HL-60 (cell line): ENCODE measurements around the gene MPLKIP.
"Not testable (repeated sequence)": the region's sequence is repeated elsewhere in the genome, so short reads cannot be mapped to it uniquely, and the experiment has no call there.

Experiments used
- SPI1 ChIP-seq: IDR thresholded peaks from 2 replicates; pipeline ENCODE4 v1.6.1; 2012; ENCODE audit warnings: low read depth, mild to moderate bottlenecking, borderline replicate concordance
- TF ChIP-seq, protein P1 (sequence below): IDR thresholded peaks from one replicate; pipeline ENCODE4 v1.5.1; 2011; ENCODE audit warnings: low read length, control low read depth, inconsistent platforms; ENCODE audit not compliant: insufficient read depth

GRCh38 chr7:40148247-40148580 is 13.8 kb upstream of the MPLKIP start:
- TF ChIP-seq, protein P1, sequence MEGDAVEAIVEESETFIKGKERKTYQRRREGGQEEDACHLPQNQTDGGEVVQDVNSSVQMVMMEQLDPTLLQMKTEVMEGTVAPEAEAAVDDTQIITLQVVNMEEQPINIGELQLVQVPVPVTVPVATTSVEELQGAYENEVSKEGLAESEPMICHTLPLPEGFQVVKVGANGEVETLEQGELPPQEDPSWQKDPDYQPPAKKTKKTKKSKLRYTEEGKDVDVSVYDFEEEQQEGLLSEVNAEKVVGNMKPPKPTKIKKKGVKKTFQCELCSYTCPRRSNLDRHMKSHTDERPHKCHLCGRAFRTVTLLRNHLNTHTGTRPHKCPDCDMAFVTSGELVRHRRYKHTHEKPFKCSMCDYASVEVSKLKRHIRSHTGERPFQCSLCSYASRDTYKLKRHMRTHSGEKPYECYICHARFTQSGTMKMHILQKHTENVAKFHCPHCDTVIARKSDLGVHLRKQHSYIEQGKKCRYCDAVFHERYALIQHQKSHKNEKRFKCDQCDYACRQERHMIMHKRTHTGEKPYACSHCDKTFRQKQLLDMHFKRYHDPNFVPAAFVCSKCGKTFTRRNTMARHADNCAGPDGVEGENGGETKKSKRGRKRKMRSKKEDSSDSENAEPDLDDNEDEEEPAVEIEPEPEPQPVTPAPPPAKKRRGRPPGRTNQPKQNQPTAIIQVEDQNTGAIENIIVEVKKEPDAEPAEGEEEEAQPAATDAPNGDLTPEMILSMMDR = not testable (repeated sequence)
- TF ChIP-seq SPI1 = not testable (repeated sequence)
